SU-DHL-6 (cell line): ENCODE measurements around the gene GIMAP1.

Source experiments
- H2AFZ ChIP-seq: fragments of 200-600 bp; sonication (generic); 2 replicates; pipeline ENCODE4 v1.6.1; 2014; ENCODE audit warnings: low read depth, mild to moderate bottlenecking, moderate library complexity, mixed read lengths, antibody characterized with exemption, low read length; ENCODE audit not compliant: severe bottlenecking
- H3F3A ChIP-seq: fragments of 200-600 bp; shearing (Covaris generic); 2 replicates; pipeline ENCODE4 v1.6.0; 2016; ENCODE audit warnings: antibody characterized with exemption, mild to moderate bottlenecking; ENCODE audit not compliant: insufficient read depth
- H3K27ac ChIP-seq: fragments of 200-600 bp; sonication (generic); 2 replicates; pipeline ENCODE4 v1.5.1; 2016; ENCODE audit warnings: low read depth, mild to moderate bottlenecking, low read length, moderate library complexity, mixed read lengths
- H3K27me3 ChIP-seq: fragments of 200-600 bp; sonication (generic), shearing (Covaris generic); 2 replicates; pipeline ENCODE4 v1.6.0; 2014; ENCODE audit warnings: mild to moderate bottlenecking, low read length
- H3K36me3 ChIP-seq: fragments of 200-600 bp; sonication (generic); 2 replicates; pipeline ENCODE4 v1.6.1; 2014; ENCODE audit warnings: mild to moderate bottlenecking, low read length, mixed read lengths
- H3K4me2 ChIP-seq: fragments of 300-600, 200-600 bp; shearing (Covaris generic), sonication (generic); 2 replicates; pipeline ENCODE4 v1.6.0; 2014; ENCODE audit warnings: low read length, low read depth, mild to moderate bottlenecking; ENCODE audit not compliant: poor library complexity, severe bottlenecking
- H3K4me3 ChIP-seq: fragments of 200-600 bp; sonication (generic); 2 replicates; pipeline ENCODE4 v1.5.1; 2014; ENCODE audit warnings: antibody characterized with exemption, low read length, mild to moderate bottlenecking, mixed read lengths; ENCODE audit not compliant: insufficient read depth, poor library complexity, severe bottlenecking
- H3K79me2 ChIP-seq: fragments of 200-600 bp; sonication (generic); 2 replicates; pipeline ENCODE4 v1.6.1; 2014; ENCODE audit warnings: mild to moderate bottlenecking, low read length, moderate library complexity; ENCODE audit not compliant: insufficient read depth
- H3K9ac ChIP-seq: fragments of 200-600 bp; sonication (generic); 2 replicates; pipeline ENCODE4 v1.7.0; 2014; ENCODE audit warnings: mild to moderate bottlenecking, low read length
- H3K9me2 ChIP-seq: fragments of 200-600 bp; sonication (generic); replicated peaks from 2 replicates; pipeline ENCODE4 v1.6.1; 2014; ENCODE audit warnings: low read length; ENCODE audit not compliant: insufficient read depth
- H3K9me3 ChIP-seq: fragments of 200-600 bp; sonication (generic); 2 replicates; pipeline ENCODE4 v1.6.1; 2014; ENCODE audit warnings: low read length, mixed read lengths; ENCODE audit not compliant: insufficient read depth
- H4K20me1 ChIP-seq: fragments of 200-600 bp; sonication (generic); 2 replicates; pipeline ENCODE4 v1.6.1; 2014; ENCODE audit warnings: low read depth, mild to moderate bottlenecking, antibody characterized with exemption, low read length, moderate library complexity, mixed read lengths
- EZH2phosphoT487 ChIP-seq: fragments of 200-600 bp; sonication (generic), shearing (Covaris generic); conservative IDR thresholded peaks from 2 replicates; pipeline ENCODE4 v1.6.1; 2018; ENCODE audit warnings: mild to moderate bottlenecking, antibody characterized with exemption, low read length, moderate library complexity, mixed read lengths
- TF ChIP-seq, protein P1 (sequence below): fragments of 200-600 bp; sonication (generic); IDR thresholded peaks from one replicate; pipeline ENCODE4 v1.5.1; 2017; ENCODE audit warnings: antibody characterized with exemption, mild to moderate bottlenecking, low read length, moderate library complexity; ENCODE audit not compliant: insufficient read depth, poor library complexity, severe bottlenecking

The GIMAP1 gene

DNA sequence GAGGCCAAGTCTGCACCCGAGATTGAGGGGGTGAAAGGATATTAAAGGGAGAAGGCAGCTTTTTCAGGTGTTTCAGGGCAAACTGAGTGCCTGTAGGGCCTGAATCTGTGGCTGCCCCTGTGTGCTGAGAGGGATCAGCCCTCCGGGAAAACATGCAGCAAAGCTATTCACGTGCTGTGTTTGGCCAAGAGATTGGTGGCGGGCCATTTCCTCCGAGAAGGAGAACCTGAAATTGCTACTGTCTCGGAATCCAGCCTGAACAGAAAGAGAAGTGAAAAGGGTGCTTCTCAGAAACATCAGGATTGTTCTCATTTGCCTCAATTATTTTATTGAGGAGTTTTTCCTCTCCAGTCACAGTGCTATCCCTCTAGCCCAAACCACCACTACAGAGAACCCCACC, 36.8 kb downstream of the GIMAP1 start:
- H3K9ac ChIP-seq = no peak overlapping the region
- H3K9me3 ChIP-seq = no peaks in the 10 kb centered on the region
- no peaks in the 10 kb centered on the region for H3K79me2 ChIP-seq
- no peak overlapping the region for H2AFZ ChIP-seq
- H4K20me1 ChIP-seq = no peaks in the 10 kb centered on the region
- H3K4me3 ChIP-seq = no peak overlapping the region
- no peaks in the 10 kb centered on the region for H3K27me3 ChIP-seq
- no peaks in the 10 kb centered on the region for H3K36me3 ChIP-seq
- TF ChIP-seq EZH2phosphoT487 = no peak
- TF ChIP-seq, protein P1, sequence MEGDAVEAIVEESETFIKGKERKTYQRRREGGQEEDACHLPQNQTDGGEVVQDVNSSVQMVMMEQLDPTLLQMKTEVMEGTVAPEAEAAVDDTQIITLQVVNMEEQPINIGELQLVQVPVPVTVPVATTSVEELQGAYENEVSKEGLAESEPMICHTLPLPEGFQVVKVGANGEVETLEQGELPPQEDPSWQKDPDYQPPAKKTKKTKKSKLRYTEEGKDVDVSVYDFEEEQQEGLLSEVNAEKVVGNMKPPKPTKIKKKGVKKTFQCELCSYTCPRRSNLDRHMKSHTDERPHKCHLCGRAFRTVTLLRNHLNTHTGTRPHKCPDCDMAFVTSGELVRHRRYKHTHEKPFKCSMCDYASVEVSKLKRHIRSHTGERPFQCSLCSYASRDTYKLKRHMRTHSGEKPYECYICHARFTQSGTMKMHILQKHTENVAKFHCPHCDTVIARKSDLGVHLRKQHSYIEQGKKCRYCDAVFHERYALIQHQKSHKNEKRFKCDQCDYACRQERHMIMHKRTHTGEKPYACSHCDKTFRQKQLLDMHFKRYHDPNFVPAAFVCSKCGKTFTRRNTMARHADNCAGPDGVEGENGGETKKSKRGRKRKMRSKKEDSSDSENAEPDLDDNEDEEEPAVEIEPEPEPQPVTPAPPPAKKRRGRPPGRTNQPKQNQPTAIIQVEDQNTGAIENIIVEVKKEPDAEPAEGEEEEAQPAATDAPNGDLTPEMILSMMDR = no peak
- no peaks in the 10 kb centered on the region for H3F3A ChIP-seq
- no peak overlapping the region for H3K27ac ChIP-seq
- no peaks in the 10 kb centered on the region for H3K9me2 ChIP-seq
- H3K4me2 ChIP-seq = no peak overlapping the region

DNA sequence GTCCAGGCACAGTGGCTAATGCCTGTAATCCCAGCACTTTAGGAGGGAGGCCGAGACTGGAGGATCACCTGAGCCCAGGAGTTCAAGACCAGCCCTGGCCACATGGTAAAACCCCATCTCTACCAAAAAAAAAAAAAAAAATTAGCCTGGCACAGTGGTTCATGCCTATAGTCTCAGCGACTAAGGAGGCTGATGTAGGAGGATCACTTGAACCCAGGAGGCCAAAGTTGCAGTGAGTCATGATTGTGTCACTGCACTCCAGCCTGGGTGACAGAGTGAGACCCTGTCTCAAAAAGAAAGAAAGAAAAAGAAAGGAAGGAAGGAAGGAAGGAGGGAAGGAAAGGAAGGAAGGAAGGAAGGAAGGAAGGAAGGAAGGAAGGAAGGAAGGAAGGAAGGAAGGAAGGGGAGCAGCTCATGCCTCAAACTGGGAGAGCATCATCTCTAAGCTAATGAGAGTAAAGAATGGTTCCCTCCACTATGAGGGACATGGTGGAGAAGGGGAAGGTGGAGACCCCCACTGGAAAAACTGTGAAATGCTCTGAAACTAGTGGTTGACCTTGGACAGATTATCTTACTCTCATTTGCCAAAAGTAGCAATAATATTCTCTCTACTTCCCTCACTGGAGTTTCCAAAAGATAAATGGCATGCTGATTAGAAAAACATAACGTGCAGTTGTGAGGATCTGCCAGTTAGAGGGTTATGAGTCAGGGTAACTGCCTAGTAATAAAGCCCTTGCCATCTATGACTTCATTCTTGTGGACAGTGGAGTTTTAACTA, 37.6 kb downstream of the GIMAP1 start:
- Histone ChIP-seq H3K9me3 (no peaks in the 10 kb centered on the region), H3K4me2 (no peak overlapping the region), H3K9ac (no peak overlapping the region), H3K4me3 (no peak overlapping the region), H3K79me2 (no peaks in the 10 kb centered on the region), H3K36me3 (no peaks in the 10 kb centered on the region), H3F3A (no peaks in the 10 kb centered on the region), H4K20me1 (no peaks in the 10 kb centered on the region), H3K27ac (no peak overlapping the region), H3K27me3 (no peaks in the 10 kb centered on the region), H3K9me2 (no peaks in the 10 kb centered on the region), H2AFZ (no peak overlapping the region)
- no peak for TF ChIP-seq EZH2phosphoT487
- TF ChIP-seq, protein P1 = peak; percentile 20

DNA sequence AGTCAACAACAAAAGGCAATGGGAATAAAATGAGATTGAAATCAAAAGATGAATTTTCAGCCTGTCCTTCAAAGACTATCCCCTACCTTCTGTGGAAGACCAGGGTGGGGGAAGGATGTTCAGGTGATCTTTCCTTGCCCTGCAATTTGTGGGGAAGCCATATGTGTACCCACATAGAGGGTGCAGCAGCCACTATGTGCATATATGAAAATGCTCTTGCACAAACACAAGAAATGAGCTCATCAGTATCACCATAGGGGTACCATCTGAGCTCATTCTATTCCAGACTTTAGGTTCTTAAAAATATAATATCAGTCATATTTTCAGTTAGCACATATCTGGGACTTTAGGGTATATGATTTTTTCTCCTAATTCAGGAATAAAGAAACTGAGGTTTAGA, 38.5 kb downstream of the GIMAP1 start:
- no peak overlapping the region for H3K9ac ChIP-seq
- no peaks in the 10 kb centered on the region for H3K9me2 ChIP-seq
- H3K4me2 ChIP-seq = no peak overlapping the region
- no peaks in the 10 kb centered on the region for H3K27me3 ChIP-seq
- no peaks in the 10 kb centered on the region for H3F3A ChIP-seq
- no peak overlapping the region for H2AFZ ChIP-seq
- TF ChIP-seq, protein P1 = no peak
- no peak for TF ChIP-seq EZH2phosphoT487
- H3K79me2 ChIP-seq = no peaks in the 10 kb centered on the region
- no peaks in the 10 kb centered on the region for H3K36me3 ChIP-seq
- no peaks in the 10 kb centered on the region for H3K9me3 ChIP-seq
- H3K27ac ChIP-seq = no peak overlapping the region
- H4K20me1 ChIP-seq = no peaks in the 10 kb centered on the region
- no peak overlapping the region for H3K4me3 ChIP-seq
